22Rv1 (cell line): ENCODE results near the gene MXD1.

ENCODE experiments used
- CTCF ChIP-seq: fragments of 450-650 bp; IDR thresholded peaks from 2 replicates; pipeline ENCODE4 v1.5.1; 2017; ENCODE audit warnings: mild to moderate bottlenecking
- ZFX ChIP-seq: fragments of 450-650 bp; IDR thresholded peaks from 2 replicates; pipeline ENCODE4 v1.6.1; 2017; ENCODE audit warnings: antibody characterized with exemption, borderline replicate concordance

- TF ChIP-seq CTCF (no peak), ZFX (no peak)
These were observed 61.0 kb downstream of the MXD1 start for GRCh38 chr2:69975853-69976462.
